EH (cell line): Measurements from ENCODE around the gene PIEZO1.
"Not testable (repeated sequence)": the region's sequence is repeated elsewhere in the genome, so short reads cannot be mapped to it uniquely, and the experiment has no call there.

Experiments used
- DNase-seq: peaks from one replicate; pipeline ENCODE4 v3.0.0-alpha.2; 2015; ENCODE audit warnings: low read depth

The PIEZO1 gene, protein sequence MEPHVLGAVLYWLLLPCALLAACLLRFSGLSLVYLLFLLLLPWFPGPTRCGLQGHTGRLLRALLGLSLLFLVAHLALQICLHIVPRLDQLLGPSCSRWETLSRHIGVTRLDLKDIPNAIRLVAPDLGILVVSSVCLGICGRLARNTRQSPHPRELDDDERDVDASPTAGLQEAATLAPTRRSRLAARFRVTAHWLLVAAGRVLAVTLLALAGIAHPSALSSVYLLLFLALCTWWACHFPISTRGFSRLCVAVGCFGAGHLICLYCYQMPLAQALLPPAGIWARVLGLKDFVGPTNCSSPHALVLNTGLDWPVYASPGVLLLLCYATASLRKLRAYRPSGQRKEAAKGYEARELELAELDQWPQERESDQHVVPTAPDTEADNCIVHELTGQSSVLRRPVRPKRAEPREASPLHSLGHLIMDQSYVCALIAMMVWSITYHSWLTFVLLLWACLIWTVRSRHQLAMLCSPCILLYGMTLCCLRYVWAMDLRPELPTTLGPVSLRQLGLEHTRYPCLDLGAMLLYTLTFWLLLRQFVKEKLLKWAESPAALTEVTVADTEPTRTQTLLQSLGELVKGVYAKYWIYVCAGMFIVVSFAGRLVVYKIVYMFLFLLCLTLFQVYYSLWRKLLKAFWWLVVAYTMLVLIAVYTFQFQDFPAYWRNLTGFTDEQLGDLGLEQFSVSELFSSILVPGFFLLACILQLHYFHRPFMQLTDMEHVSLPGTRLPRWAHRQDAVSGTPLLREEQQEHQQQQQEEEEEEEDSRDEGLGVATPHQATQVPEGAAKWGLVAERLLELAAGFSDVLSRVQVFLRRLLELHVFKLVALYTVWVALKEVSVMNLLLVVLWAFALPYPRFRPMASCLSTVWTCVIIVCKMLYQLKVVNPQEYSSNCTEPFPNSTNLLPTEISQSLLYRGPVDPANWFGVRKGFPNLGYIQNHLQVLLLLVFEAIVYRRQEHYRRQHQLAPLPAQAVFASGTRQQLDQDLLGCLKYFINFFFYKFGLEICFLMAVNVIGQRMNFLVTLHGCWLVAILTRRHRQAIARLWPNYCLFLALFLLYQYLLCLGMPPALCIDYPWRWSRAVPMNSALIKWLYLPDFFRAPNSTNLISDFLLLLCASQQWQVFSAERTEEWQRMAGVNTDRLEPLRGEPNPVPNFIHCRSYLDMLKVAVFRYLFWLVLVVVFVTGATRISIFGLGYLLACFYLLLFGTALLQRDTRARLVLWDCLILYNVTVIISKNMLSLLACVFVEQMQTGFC (N-terminal part only)

DNA sequence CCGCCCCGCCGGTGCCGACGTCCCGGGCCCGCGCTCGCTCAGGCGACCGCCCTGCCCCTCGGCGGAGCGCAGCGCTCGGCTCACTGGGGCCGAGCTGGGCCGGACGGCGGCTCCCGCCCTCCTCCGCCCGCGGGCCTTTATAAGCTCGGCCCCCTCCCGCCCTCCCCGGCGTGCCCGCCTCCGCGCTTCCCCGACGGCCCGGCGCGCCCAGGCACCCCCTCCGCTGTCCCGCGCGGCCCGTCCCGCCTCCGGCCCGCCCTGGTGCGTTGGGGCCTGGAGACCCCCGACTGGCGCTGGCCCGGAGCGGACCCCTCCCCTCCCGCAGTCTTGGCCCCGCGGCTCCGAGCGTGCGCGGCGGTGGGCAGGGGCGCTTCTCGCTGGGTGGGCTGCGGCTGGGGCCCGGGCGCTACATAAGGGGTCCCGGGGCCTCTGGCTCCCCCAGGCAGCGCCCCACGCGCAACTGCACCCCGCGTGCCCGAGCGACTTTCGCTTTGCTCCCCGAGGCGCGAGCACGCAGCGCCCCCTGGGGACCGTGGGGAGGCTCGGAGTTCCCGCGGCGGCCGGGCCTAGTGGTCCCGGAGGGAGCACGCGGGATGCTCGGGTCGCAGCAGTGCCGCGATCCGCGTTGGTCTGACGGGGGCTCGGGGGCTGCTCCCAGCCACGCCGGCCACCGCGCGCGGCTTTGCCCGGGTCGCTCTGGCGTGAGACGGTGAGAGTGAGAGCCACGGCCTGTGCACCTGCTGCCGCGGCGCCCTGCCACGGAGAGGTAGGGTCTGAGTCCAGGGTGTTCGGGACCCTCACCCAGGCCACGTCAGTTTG, at the start of gene PIEZO1:
Gene PIEZO1, minus strand, starts transcription at position 115 of the 819 bp plus-strand sequence. CDS start 256 bp downstream, outside the sequence.
- peak; percentile 67 for DNase-seq

DNA sequence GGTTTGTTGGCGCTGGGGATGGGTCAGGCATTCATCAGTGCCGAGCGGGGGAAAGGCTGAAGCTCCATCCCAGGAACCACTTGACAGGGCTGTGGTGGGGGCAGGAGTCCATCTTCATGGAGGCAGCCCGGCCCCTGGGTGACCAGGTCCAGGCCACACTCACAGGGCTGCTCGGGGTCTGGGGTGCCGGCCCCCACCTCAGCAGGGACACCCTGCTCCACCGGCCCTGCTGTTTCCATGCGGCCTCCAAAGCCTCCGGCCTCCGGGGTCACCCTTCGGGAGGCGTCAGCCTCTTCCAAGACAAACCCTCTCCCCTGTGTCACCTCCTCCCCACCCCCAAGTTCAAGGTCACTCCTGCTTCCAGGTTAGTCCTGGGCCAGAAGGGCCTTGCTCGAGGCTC, 49.6 kb upstream of the PIEZO1 start:
- DNase-seq, result no peak

DNA sequence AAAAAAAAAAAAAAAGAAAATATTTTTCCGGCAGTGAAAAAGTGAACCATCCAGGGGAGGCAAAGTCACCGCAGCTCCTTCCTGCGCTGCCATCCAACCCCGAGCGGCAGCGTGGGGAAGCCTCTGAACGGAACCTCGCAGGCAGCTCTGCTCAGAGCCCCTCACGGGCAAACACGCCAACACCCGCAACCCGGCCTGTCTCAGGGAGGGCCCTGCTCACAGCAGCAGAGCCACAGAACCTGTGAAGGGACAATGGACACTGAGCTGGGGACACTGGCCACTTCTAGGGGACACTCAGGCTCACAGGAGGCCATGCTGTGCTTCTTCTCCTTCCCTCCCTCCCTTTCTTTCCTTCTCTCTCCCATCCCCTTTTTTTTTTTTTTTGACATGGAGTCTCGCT, 48.1 kb upstream of the PIEZO1 start:
- no peak for DNase-seq

DNA sequence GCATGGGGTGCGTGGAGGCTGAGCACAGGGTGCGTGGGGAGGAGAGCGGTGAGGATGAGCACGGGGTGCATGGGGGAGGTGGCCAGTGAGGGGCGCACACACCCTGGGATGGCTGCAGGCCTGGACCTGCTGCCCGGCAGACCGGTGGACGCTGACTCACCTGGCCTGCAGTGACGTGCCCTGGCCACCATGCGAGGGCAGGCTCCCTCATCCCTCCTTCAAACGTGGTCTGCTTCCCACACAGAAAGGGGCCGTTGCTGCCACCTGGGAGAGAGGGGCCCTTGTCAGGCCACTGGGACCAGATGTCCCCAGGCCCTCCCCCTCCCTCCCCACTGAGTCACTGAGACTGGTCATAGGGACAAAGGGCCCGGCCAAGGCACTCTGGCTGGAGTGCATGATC, 46.8 kb upstream of the PIEZO1 start:
- no peak for DNase-seq

DNA sequence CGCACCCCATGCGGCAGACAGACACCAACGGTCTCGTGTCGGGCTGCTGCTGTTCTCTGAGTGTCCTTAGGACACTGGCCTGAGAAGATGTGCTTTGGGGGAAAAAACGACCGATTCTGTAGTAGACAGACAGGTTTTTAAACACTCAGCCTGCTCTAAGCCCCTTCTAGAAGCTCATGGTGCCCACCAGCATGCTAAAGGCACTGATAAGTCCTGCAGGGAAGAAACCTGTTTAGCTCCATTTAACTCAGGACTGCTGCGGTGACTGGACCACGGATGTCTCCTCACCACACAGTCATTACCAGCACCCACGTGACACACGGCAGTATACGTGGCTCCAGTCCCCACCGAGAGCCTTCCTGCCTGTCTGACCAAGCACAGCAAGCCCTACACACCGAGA, 45.8 kb upstream of the PIEZO1 start:
- no peak for DNase-seq

DNA sequence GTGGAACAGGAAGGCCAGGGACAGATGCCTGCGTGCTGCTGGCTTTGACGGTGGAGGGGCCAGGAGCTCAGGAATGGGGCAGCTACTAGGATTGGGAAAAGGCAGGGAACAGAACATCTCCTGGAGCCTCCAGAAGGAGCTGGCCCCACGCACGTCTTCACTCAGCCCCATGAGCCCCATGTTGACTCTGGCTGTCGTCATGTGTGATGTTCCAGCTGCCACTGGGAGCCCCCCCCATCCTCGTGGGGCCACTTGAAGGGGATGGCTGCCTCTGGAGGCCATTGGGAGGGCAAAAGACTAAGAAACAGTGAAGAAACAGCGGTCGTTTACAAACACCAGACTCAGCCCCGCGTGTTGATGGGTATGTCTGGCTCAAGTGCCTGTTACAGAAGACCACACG, 45.2 kb upstream of the PIEZO1 start:
- DNase-seq, result no peak

DNA sequence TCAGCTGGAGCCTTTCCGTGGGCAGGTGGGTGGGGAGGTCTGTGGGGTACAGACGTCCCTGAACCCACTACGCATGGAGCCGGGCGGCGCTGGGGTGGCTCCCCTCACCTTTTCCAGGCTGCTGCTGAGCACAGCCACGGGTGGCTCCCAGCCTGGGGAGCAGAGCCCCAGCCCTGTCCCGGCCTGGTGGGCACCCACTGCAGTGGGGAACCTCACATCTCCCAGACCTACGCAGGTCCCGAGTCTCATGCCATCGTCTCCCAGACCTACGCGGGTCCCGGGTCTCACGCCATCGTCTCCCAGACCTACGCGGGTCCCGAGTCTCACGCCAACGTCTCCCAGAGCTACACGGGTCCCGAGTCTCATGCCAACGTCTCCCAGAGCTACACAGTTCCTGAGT, 43.7 kb upstream of the PIEZO1 start:
- DNase-seq, result no peak

DNA sequence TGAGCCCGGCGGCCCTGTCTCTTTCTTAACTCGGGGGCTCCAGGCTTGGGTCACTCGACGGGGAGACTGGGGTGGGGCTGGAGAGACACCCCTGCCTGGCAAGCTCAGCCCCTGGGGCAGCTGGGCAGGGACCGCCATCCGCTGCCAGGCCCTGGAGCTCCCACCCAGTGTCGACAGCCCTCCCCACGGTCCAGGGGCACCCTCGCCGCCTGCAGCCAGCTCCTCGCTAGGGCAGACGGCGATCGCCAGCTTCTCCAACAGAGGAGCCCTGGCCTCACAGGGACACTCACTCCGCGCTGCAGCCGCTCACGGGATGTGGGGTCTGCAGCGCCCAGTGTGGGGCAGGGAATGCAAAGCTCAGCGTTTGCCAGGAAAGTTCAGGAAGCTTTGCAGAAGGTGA, 42.7 kb upstream of the PIEZO1 start:
- DNase-seq, result no peak

DNA sequence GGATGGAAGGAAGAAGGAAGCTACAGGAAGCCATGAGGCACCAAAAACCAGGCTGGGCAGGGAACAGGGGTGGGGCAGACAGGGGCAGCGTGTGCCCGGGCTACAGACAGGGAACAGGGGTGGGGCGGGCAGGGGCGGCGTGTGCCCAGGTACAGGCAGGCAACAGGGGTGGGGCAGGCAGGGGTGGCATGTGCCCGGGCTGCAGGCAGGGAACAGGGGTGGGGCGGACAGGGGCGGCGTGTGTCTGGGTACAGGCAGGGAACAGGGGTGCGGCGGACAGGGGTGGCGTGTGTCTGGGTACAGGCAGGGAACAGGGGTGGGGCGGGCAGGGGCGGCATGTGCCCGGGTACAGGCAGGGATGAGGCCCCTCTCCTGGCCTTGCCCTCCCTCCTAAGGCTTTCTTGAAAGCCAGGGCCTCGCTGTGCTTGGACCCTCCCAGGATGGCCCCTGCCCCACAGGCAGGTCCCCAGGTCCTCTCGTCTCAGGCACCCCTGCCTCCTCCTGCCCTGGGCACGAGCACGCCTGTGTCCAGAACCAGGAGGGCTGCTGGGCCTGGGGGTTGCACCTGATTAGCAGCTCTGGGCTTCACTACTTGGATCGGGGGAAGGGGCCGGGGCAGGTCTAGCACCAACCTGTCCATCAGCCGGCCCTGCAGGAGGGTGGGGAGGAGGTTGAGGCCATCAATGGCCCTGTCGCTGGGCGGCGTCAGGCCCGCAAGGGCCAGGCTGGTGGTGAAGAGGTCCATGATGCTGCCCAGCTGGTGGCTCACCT, 41.2 kb upstream of the PIEZO1 start:
- no peak for DNase-seq

DNA sequence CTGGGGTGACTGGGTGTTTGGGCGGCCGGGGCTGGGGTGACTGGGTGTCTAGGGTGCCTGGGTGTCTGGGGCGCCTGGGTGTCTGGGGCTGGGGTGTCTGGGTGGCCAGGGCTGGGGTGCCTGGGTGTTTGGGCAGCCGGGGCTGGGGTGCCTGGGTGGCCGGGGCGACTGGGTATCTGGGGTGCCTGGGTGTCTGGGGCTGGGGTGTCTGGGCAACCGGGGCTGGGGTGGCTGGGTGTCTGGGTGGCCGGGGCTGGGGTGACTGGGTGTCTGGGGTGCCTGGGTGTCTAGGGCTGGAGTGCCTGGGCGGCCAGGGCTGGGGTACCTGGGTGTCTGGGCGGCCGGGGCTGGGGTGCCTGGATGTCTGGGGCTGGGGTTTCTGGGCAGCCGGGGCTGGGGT, 40.1 kb upstream of the PIEZO1 start:
- DNase-seq, result no peak

DNA sequence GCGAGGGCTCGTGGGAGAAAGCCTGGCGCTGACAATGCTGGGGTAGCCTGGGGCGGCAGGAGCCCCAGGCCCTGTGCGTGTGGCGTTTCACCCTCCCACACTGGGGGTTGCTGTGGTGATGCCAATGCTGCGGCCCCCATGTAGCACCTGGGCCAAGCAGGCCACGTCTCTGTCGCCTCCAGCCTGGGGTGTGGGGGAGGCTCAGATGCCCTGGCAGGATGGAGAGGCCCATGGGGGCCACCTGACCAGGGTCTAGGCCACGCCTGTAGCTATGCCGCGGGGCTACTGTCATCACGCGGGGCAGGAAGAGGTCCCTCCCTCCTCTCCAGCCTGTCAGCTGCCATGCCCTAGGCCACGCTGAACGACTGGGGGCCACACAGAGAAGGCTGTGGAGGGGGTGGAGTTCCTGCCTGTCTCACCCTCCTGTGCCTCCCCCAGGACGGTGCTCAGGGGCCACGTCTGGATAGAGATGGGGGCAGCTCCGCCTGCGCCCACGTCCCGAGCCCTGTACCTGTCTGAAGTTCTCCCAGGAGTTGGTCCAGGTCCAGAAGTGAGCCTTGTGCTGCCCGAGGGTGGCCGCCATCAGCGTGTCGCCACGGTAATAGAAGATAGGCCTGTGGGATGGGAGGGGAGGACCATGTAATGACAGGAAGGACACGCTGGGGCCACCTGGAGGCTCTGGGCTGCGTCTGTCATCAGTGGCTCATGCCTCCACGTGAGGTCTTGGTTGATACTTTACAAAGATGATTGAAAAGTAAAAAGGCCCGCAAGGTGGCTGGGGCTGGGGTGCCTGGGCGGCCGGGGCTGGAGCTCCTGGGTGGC, 39.4 kb upstream of the PIEZO1 start:
- no peak for DNase-seq

DNA sequence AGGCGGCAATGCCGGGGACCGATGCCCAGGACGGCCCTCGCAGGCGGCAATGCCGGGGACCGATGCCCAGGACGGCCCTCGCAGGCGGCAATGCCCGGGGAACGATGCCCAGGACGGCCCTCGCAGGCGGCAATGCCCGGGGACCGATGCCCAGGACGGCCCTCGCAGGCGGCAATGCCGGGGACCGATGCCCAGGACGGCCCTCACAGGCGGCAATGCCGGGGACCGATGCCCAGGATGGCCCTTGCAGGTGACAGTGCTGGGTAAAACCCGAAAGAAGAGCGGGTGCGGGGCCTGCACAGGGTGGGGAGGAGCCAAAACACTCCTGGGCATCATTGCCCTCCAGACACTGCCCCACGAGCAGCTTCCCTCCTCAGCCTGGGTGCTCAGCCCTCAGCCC, 38.6 kb upstream of the PIEZO1 start:
- DNase-seq, result not testable (repeated sequence)

DNA sequence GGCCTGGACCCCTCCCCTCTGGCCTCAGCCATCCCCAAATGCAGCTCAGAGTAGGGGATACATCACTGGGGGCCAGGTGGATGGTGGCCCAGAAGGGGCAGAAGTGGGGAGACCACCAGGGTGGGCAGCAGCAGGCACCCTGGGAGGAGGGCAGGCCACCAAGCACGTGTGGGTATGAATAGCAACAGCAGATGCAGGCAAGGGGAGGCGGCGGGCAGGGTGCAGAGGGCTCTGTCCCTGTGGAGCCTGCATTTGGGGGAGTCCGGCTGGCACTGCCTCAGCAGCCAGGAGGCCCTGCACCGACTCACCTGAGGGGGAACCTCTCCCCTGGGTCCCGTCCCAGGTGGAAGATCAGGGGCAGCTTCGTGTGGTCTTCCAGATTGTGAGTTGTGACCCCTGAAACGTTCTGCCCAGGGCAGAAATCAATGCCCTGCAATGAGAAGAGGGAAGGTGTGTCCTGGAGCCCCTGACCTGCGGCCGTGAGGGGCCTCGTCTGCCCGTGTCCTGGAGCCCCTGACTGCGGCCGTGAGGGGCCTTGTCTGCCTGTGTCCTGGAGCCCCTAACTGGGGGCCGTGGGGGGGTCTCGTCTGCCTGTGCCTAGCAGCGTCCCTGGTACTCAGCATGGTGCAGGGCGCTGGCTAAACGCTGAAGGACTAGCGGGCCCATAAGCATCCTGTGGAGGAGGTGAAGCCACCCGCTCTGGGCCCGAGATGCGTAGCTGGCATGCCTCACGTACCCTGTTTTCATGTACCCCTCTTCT, 37.4 kb upstream of the PIEZO1 start:
- no peak for DNase-seq

DNA sequence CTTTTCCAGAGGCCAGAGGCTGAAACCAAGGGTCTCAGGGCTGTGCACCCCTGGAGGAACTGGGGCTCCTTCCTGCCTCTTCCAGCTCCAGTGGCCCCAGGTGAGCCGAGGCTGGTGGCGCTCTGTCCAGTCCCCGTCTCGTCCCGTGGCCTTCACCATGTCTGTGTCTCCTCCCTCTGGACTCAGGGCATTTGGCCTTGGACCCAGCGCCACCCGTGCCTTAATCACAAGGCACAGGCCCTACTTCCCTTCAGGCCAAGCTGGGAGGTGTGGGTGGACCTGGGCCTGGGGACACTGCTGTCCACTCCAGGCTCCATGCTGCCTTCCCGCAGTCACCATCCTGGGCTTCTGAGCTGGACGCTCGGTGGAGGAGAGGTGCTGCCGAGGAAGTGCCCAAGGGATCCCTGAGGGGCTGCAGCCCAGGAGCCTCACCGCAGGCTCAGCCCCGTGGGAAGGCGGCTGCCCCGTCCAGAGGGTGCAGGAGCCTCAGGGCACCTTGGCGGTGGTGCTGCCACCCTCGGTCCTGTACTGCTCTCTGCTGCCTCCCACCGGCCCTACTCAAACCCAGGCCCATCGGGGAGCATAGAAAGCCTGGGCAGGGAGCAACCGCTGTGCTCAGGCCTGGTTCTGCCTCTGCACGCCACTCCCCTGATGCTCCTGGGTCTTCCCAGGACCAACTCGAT, 36.3 kb upstream of the PIEZO1 start:
- no peak for DNase-seq

DNA sequence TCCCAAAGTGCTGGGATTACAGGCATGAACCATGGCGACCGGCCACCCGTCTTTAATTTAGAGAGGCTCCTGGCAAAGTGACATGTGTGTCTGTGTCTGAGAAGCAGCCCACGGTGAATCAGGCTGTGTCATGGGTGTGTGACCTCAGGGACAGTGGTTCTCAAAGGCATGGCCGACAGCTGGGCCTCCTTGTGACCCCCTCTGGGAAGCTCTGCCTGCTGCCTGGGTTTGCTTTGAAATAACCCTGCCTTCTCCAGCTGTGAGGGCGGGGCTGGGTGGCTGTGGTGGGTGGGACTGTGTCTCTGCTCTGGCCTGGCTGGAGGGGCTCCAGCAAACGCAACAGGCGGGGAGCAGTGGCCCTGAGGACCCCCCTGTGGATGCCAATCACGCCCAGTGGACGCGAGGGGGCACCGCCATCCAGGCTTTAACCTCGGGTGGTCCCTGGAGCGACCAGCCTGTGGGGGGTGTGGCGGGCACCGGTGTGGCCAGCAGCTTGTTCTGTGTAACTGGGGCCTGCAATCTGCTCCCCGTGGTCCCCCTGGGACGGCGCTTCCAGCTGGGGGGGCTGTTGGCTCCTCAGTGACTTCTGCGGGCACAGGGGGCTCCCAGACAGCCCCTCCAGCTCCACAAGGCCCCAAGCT, 35.5 kb upstream of the PIEZO1 start:
- DNase-seq, result no peak

DNA sequence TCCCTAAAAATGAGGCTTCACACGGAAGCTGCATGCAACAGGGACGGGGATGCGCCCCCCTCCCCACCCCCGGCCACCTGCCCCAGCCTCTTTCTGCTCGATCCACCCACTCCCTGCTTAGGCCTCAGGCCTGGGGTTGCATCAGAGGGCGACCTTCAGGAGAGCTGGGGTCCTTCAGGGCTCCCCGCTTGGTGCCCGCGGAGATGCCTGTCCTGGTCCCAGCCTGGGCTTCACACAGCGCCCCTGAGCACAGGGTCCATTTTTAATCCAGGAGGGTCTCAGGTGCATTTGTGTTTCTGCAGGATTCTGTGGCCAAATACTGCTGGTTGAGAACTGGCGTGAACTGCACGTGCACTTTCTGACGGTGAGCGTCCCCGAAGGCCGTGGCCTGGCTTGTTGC, 34.1 kb upstream of the PIEZO1 start:
- DNase-seq, result no peak

DNA sequence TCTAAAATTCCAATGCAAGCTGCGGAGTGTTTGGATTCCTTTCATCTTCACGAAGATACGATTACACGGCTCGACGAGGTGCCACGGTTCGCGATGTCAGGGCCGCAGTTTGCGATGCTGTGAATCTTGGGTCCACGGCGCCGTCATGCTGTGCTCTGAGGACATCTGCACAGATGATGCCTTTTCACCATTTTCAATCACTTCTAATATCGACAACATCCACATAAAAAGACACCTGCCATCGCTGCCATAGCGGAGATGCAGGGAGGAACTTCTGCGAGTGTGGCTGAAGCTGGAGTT, 33.5 kb upstream of the PIEZO1 start:
- no peak for DNase-seq
